HCT116 (cell line): ENCODE measurements around the gene NKTR. TPM values are rescaled to one million over a fixed set of nuclear protein-coding genes. Genes with fewer than 3 reads are reported as not detected.
A peak's percentile ranks its signal among the peaks of the same experiment; 100 is the strongest.

ENCODE experiments used
- ATAC-seq: fragments of 200-7000 bp; cut with Tn5 transposase; 2 replicates; pipeline ENCODE4 v1.9.1; 2020; ENCODE audit warnings: mild to moderate bottlenecking, moderate library complexity
- BruUV-seq: library from RNA; stranded (reverse); fragments of 400-500 nt; replicated peaks from 2 replicates; lab custom pipeline; 2021; lab: Mats Ljungman, UMichigan
- CTCF ChIA-PET: fragments of 300-600 bp; sonication (Branson Sonifier 250); formaldehyde crosslinking; loops from one replicate; lab custom pipeline; 2021; ENCODE audit warnings: antibody characterized with exemption; lab: Charles Lee
- POLR2A ChIA-PET: fragments of 300-600, 350-600 bp; sonication (Branson Sonifier 250); formaldehyde crosslinking; loops from one replicate; lab custom pipeline; 2021; ENCODE audit warnings: antibody characterized with exemption; lab: Charles Lee
- RAD21 ChIA-PET, 2 experiments: fragments of 300-600 bp; sonication (Branson Sonifier 250); formaldehyde crosslinking; loops; one replicate each; lab custom pipeline; 2023; ENCODE audit warnings: low total read pairs in 2 of 2; ENCODE audit not compliant: uncharacterized antibody in 2 of 2, unreplicated experiment in 2 of 2, low non-redundant PET in 1 of 2; lab: Charles Lee
- DNase-seq: peaks from one replicate; pipeline ENCODE4 v3.0.0-alpha.2; 2010; ENCODE audit warnings: low read depth, low spot score
- H2AFZ ChIP-seq: fragments of 200-600 bp; shearing (Covaris generic), sonication (generic); 2 replicates; pipeline ENCODE4 v1.6.1; 2017; ENCODE audit warnings: low read depth, mixed run types, mixed read lengths, antibody characterized with exemption, low read length; ENCODE audit not compliant: poor library complexity, severe bottlenecking
- H3K27ac ChIP-seq: 2 replicates; pipeline ENCODE4 v1.5.1; 2012; ENCODE audit warnings: low read depth, low read length
- H3K27me3 ChIP-seq: fragments of 200-600 bp; sonication (generic); 2 replicates; pipeline ENCODE4 v1.6.1; 2016; ENCODE audit warnings: mixed run types, low read length, mixed read lengths; ENCODE audit not compliant: insufficient read depth
- H3K36me3 ChIP-seq, 2 experiments: fragments of 200-500 bp in 1 of 2; fragments of 200-600 bp in 1 of 2; sonication (Bioruptor generic) in 1 of 2; sonication (generic) in 1 of 2; 2 replicates each; pipeline versions ENCODE4 v1.5.1 to v1.6.1; 2014 to 2016; ENCODE audit warnings: low read length in 2 of 2, inconsistent platforms in 1 of 2, mixed read lengths in 1 of 2, mixed run types in 1 of 2; ENCODE audit not compliant: insufficient read depth in 2 of 2, control insufficient read depth in 1 of 2
- H3K4me1 ChIP-seq, 2 experiments: fragments of 200-600 bp in 1 of 2; sonication (generic) in 1 of 2; 2 replicates each; pipeline versions ENCODE4 v1.5.1 to v1.6.1; 2012 to 2017; ENCODE audit warnings: low read length in 2 of 2, inconsistent platforms in 1 of 2, mild to moderate bottlenecking in 1 of 2, mixed read lengths in 1 of 2, mixed run types in 1 of 2, moderate library complexity in 1 of 2; ENCODE audit not compliant: insufficient read depth in 2 of 2, control insufficient read depth in 1 of 2
- H3K4me2 ChIP-seq: fragments of 200-600 bp; sonication (generic); 2 replicates; pipeline ENCODE4 v1.6.1; 2017; ENCODE audit warnings: mixed run types, low read length, mixed read lengths
- H3K4me3 ChIP-seq, 2 experiments: fragments of 200-600 bp in 1 of 2; sonication (generic) in 1 of 2; replicated peaks in 1 of 2; 2 replicates each; pipeline ENCODE4 v1.5.1; 2011 to 2016; ENCODE audit warnings: low read length in 2 of 2, control low read depth in 1 of 2, low read depth in 1 of 2, mild to moderate bottlenecking in 1 of 2, mixed read lengths in 1 of 2, mixed run types in 1 of 2
- H3K79me2 ChIP-seq: fragments of 200-600 bp; sonication (generic); 2 replicates; pipeline ENCODE4 v1.6.1; 2017; ENCODE audit warnings: mild to moderate bottlenecking, mixed run types, low read length, moderate library complexity, mixed read lengths; ENCODE audit not compliant: insufficient read depth
- H3K9ac ChIP-seq: fragments of 200-600 bp; sonication (generic); 2 replicates; pipeline ENCODE4 v1.6.1; 2016; ENCODE audit warnings: low read length, mixed read lengths
- H3K9me2 ChIP-seq: fragments of 200-600 bp; sonication (generic), shearing (Covaris generic); 2 replicates; pipeline ENCODE4 v1.6.1; 2017; ENCODE audit warnings: mixed run types, mild to moderate bottlenecking, moderate library complexity; ENCODE audit not compliant: insufficient read depth
- H3K9me3 ChIP-seq, 2 experiments: fragments of 200-500 bp in 1 of 2; fragments of 200-600 bp in 1 of 2; sonication (Bioruptor generic) in 1 of 2; sonication (generic) in 1 of 2; 2 replicates each; pipeline ENCODE4 v1.6.1; 2014 to 2017; ENCODE audit warnings: low read length in 2 of 2, mixed read lengths in 2 of 2, inconsistent platforms in 1 of 2, low read depth in 1 of 2, mild to moderate bottlenecking in 1 of 2, mixed run types in 1 of 2, moderate library complexity in 1 of 2; ENCODE audit not compliant: control insufficient read depth in 1 of 2, insufficient read depth in 1 of 2
- H4K20me1 ChIP-seq: fragments of 200-600 bp; sonication (generic), shearing (Covaris generic); 2 replicates; pipeline ENCODE4 v1.6.1; 2017; ENCODE audit warnings: mixed run types, mild to moderate bottlenecking, moderate library complexity; ENCODE audit not compliant: insufficient read depth
- EGR1 ChIP-seq: IDR thresholded peaks from 2 replicates; pipeline ENCODE4 v1.6.1; 2012; ENCODE audit warnings: low read depth
- EZH2 ChIP-seq: fragments of 200-600 bp; sonication (generic); IDR thresholded peaks from 2 replicates; pipeline ENCODE4 v1.6.1; 2017; ENCODE audit warnings: antibody characterized with exemption, mixed run types
- JUND ChIP-seq: IDR thresholded peaks from 2 replicates; pipeline ENCODE4 v1.6.1; 2012
- SP1 ChIP-seq: IDR thresholded peaks from 2 replicates; pipeline ENCODE4 v1.6.1; 2012; ENCODE audit warnings: low read depth
- SRF ChIP-seq: IDR thresholded peaks from 2 replicates; pipeline ENCODE4 v1.6.1; 2012; ENCODE audit warnings: low read depth
- intact Hi-C: fragments of 100-400 bp; cut with micrococcal nuclease; formaldehyde crosslinking; loops from 2 replicates; pipeline ENCODE4 v1.10.0; 2022
- total RNA-seq: library from RNA; stranded (reverse); gene quantifications from one replicate; pipeline ENCODE4 v1.2.1, GENCODE V29; 2021; ENCODE audit not compliant: unreplicated experiment
- TF ChIP-seq, protein P1 (sequence below), 3 experiments: fragments of 200-600 bp in 1 of 3; sonication (generic) in 1 of 3; IDR thresholded peaks in 2 of 3; conservative IDR thresholded peaks in 1 of 3; 2 replicates each; pipeline ENCODE4 v1.5.1; 2012 to 2017; ENCODE audit warnings: low read depth in 2 of 3, low read length in 2 of 3, antibody characterized with exemption in 1 of 3, borderline replicate concordance in 1 of 3, control low read depth in 1 of 3, mild to moderate bottlenecking in 1 of 3, mixed read lengths in 1 of 3, mixed run types in 1 of 3, moderate library complexity in 1 of 3; ENCODE audit not compliant: insufficient read depth in 1 of 3
- TF ChIP-seq, protein P2 (sequence below): IDR thresholded peaks from 2 replicates; pipeline ENCODE4 v1.6.1; 2012

NKTR gene
- total RNA-seq, 1 experiment from 2014 or later, result 59.7 TPM

- Histone ChIP-seq H3K9ac (peak overlapping the region; percentile 70), H3K4me3 (peak overlapping the region; percentile 75 to 80), H3K27me3 (no peaks in the 10 kb centered on the region), H3K4me2 (peak overlapping the region; percentile 93), H4K20me1 (no peaks in the 10 kb centered on the region), H3K27ac (peak overlapping the region; percentile 78), H3K9me2 (no peaks in the 10 kb centered on the region), H3K4me1 (peaks cover 15 to 18% of the 10 kb centered on the region in 2 experiments; a peak in 3 of 4 replicates), H3K36me3 (no peaks in the 10 kb centered on the region), H2AFZ (peak overlapping the region; percentile 41), H3K9me3 (no peaks in the 10 kb centered on the region), H3K79me2 (peaks cover 26% of the 10 kb centered on the region)
- intact Hi-C loops, result loop anchor here (1.0 kb wide), 1 partner anchor 8 kb away; the partner anchor contains the start of gene SS18L2
- TF ChIP-seq JUND (no peak), EGR1 (no peak), EZH2 (no peak), SRF (no peak), SP1 (no peak)
- TF ChIP-seq, protein P1, sequence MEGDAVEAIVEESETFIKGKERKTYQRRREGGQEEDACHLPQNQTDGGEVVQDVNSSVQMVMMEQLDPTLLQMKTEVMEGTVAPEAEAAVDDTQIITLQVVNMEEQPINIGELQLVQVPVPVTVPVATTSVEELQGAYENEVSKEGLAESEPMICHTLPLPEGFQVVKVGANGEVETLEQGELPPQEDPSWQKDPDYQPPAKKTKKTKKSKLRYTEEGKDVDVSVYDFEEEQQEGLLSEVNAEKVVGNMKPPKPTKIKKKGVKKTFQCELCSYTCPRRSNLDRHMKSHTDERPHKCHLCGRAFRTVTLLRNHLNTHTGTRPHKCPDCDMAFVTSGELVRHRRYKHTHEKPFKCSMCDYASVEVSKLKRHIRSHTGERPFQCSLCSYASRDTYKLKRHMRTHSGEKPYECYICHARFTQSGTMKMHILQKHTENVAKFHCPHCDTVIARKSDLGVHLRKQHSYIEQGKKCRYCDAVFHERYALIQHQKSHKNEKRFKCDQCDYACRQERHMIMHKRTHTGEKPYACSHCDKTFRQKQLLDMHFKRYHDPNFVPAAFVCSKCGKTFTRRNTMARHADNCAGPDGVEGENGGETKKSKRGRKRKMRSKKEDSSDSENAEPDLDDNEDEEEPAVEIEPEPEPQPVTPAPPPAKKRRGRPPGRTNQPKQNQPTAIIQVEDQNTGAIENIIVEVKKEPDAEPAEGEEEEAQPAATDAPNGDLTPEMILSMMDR (IDR thresholded peaks at IDR 0.05 in 2 of 3, conservative IDR thresholded peaks at IDR 0.05 in 1 of 3; ENCODE audit: borderline replicate concordance in 1 of 3, insufficient read depth in 1 of 3, low read depth in 2 of 3, low read length in 2 of 3), result no peak
- TF ChIP-seq, protein P2, sequence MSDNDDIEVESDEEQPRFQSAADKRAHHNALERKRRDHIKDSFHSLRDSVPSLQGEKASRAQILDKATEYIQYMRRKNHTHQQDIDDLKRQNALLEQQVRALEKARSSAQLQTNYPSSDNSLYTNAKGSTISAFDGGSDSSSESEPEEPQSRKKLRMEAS, result no peak
- CTCF ChIA-PET, result interaction anchor here (1.7 kb wide), 1 partner anchor 175 kb away, joined by 3 read pairs; no protein-coding TSS in a partner anchor
- RAD21 ChIA-PET, result no interaction called here
- BruUV-seq, result TSS peak; percentile 79
- POLR2A ChIA-PET, result interaction anchor here (2.2 kb wide), 2 partner anchors 8 to 81 kb away, joined by 5 to 15 read pairs; partner anchors contain the start of genes SS18L2 and VIPR1
- ATAC-seq (no peak), DNase-seq (no peak)
Observed at GRCh38 chr3:42582474-42583070, 17.9 kb upstream of the NKTR start.

DNA sequence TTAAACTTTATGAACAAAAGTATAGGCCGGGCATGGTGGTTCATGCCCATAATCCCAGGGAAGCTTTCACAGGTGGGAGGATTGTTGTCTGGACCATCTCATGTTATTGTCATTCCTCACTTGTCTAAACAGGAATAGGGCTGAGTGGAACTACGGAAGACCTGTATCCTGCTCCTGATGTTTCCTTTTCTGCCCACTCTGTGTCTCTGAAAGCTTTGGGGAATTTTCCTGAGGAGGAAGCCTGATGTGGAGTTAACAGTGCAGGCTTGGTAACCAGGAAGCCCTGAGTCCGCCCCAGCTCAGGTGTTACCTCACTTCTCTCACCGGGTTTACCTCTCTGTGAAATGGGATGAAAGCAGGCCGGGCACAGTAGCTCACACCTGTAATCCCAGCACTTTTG, 11.9 kb upstream of the NKTR start:
- H2AFZ ChIP-seq, result no peak overlapping the region
- no peak overlapping the region for H3K9ac ChIP-seq
- no peaks in the 10 kb centered on the region for H3K9me2 ChIP-seq
- ChIA-PET POLR2A (no interaction called here), RAD21 (no interaction called here), CTCF (no interaction called here)
- H4K20me1 ChIP-seq, result no peaks in the 10 kb centered on the region
- DNase-seq (no peak), ATAC-seq (no peak)
- H3K9me3 ChIP-seq, result no peaks in the 10 kb centered on the region
- no peak overlapping the region for H3K27ac ChIP-seq
- H3K4me2 ChIP-seq, result no peak overlapping the region
- 0 out of 4 replicates have a peak, but pooled peaks cover 0 to 2% of the 10 kb centered on the region in 2 experiments for H3K36me3 ChIP-seq
- no TSS peak for BruUV-seq
- H3K4me3 ChIP-seq, result no peak overlapping the region
- H3K79me2 ChIP-seq, result peaks cover 21% of the 10 kb centered on the region
- H3K4me1 ChIP-seq, result peaks cover 9 to 16% of the 10 kb centered on the region in 2 experiments
- H3K27me3 ChIP-seq, result no peaks in the 10 kb centered on the region
- no peak for TF ChIP-seq SRF
- intact Hi-C loops, result no loop called here
